Stimulated activated CD4-positive, alpha-beta T cell treated with anti-CD3 and anti-CD28 coated beads, Interleukin-15, amount 100 ng/mL, for 24 hours (primary cell): ENCODE measurements around the gene TEX261.

Experiments used
- DNase-seq: peaks from one replicate; pipeline ENCODE4 v3.0.0-alpha.2; 2020

Gene TEX261

DNA sequence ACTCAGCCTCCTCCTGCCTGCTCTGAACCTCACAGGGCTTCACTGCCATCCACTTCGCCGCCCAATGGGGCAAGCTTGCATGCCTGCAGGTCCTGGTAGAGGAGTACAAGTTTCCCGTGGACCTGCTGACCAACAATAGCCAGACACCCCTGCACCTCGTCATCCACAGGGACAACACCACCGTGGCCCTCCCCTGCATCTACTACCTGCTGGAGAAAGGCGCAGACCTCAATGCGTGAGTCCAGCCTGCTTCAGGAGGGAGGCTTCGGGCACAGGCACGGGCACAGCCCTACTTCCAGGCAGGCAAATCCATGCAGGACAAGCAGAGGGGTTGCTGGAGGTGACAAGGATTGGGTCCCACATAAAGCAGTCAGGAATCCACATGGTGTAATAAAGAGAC is 15.0 kb downstream of the TEX261 start:
- no peak for DNase-seq

- no peak for DNase-seq
Observed at GRCh38 chr2:70979180-70979488, 15.5 kb downstream of the TEX261 start.

- DNase-seq, result peak; percentile 28
Observed at GRCh38 chr2:70978341-70979179, 16.1 kb downstream of the TEX261 start, which contains the start of gene ANKRD53. TSS of gene ANKRD53 (plus strand) at chr2:70978630. CDS start at chr2:70978646, 16 bp downstream.

DNA sequence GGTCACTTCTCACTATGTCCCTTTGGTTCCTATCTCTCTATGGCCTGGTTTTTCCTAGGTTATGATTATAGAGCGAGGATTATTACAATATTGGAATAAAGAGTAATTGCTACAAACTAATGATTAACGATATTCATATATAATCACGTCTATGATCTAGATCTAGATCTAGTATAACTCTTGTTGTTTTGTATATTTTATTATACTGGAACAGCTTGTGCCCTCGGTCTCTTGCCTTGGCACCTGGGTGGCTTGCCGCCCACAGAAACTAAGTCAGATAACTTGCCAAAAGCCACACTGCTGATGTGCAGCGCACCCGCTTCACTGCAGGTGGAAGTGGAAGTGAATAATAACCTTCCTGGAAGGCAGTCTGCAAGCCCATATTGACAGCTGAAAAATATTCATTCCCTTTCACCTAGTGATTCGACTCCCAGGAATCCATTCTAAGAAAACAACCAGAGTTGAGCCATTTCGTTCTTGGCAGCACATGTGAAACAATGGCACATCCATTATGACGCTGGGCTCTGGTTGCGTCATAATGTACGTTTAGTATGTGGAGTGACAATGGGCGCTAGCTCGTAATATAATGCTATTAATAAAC is 17.0 kb downstream of the TEX261 start:
- peak; percentile 47 for DNase-seq

GRCh38 chr2:70975237-70975636 is 19.4 kb downstream of the TEX261 start:
- no peak for DNase-seq

- no peak for DNase-seq
Observed at GRCh38 chr2:70974592-70974991, 20.1 kb downstream of the TEX261 start.

DNA sequence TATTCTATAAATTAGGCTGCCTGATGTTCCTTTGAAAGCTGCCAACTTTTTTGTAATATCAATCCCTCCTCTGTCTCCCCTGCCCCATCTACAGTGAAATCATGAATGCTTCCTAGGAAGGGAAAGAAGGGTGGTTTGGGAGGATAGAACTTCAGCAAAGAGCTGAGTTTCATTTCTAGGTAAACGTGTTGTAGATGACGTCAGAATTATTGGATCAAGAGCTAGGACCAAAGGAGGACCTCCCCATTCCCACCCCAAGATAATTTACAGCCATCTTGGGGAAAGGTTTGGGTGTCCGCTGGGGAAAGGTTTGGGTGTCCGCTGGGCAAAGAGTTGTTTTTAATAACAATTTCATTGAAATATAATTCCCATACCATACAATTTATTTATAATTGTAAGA is 27.5 kb downstream of the TEX261 start:
- no peak for DNase-seq

DNA sequence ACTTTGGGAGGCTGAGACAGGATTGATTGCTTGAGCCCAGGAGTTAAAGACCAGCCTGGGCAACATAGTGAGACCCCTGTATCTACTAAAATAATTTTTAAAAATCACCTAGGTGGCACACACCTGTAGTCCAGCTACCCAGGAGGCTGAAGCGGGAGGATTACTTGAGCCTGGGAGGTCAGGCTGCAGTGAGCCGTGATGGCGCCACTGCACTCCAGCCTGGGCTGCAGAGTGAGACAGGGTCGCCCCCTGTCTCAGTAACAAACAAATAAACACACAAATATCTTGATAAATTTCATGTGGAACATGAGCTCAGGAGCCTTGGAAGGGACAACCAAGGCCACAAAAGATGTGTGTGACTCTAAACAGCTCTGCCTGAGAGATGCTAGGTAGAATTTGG is 28.0 kb downstream of the TEX261 start:
- DNase-seq, result no peak

DNA sequence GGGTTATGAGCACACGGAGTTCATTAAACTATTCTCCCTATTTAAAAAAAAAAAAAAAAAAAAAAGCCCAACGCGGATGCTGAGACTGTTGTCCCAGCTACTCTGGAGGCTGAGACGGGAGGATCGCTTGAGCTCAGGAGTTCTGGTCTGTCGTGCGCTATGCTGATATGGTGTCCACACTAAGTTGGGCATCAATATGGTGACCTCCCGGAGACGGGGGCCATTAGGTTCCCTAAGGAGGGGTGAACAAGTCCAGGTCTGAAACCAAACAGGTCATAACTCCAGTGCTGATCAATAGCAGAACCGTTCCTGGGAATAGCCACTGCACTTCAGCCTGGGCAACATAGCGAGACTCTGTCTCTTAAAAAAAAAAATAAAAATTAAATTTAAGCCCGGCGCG is 29.2 kb downstream of the TEX261 start:
- no peak for DNase-seq

- DNase-seq, result peak; percentile 89
Observed at GRCh38 chr2:70964596-70965386, 29.9 kb downstream of the TEX261 start.

DNA sequence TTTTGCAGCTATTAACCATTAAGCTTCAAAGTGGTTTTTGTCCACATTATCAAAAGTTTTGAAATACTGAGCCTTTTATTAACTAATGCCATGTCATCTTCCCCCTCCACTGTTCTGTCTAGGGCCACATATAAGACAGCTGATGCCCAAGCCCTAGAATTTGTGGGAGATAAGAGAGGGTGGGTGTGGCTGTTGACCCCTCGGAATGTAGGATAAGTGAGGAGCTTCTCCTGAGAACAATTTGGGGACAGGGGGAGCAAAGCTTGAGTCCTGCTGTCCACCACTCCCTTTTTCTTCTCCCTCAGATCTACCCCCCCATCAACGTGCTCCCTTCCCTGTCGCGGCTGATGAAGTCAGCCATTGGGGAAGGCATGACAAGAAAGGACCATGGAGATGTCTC is 30.5 kb downstream of the TEX261 start:
- DNase-seq, result no peak

- DNase-seq, result no peak
Observed at GRCh38 chr2:70962885-70963878, 31.5 kb downstream of the TEX261 start.

DNA sequence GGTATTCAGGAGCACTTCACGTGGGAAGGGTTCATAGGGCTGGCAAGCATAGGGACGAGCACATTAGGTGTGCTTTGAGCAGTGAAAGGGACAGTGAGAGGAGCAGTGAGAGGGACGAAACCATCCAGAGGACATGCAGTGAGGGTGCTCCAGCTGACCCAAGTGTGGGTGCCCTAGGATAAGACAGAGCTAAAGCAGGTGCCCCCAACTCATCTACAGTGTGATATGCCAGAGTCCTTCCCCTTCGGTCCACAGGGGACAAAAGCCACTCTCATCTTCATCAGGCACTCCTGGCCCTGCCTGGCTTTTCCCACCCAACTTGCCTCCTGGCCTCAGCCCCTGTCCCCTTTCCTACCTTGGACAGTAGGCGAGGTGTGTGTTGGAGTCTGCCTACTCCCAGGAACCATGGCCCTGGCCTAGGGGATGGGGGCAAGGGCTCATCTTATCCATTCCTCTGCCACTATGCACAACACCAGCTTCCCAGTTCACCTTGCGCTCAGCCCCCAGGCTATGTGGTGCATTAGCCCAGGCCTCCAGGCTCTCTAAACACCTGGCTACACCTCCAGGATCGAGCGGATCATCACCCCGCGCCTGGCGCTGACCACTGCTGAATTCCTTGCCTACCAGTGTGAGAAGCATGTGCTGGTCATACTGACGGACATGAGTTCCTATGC is 32.3 kb downstream of the TEX261 start:
- no peak for DNase-seq

DNA sequence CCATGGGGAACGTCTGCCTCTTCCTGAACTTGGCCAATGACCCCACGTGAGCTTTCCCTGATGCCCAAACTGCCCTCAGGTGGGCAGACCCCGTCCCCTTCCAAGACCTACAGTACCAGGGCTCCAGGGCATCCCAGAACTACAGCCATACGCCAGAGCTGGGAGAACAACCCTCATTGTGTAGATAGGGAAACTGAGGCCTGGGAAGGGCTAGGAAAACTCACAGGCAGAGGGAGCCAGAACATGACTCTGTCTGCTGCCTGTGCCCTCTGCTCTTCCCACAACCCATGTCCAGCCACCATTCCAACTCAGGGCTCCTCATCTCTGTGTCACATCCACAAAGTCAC is 33.1 kb downstream of the TEX261 start:
- DNase-seq, result no peak

GRCh38 chr2:70960833-70961647 is 33.6 kb downstream of the TEX261 start:
- DNase-seq, result no peak

GRCh38 chr2:70959851-70960832 is 34.5 kb downstream of the TEX261 start:
- no peak for DNase-seq

DNA sequence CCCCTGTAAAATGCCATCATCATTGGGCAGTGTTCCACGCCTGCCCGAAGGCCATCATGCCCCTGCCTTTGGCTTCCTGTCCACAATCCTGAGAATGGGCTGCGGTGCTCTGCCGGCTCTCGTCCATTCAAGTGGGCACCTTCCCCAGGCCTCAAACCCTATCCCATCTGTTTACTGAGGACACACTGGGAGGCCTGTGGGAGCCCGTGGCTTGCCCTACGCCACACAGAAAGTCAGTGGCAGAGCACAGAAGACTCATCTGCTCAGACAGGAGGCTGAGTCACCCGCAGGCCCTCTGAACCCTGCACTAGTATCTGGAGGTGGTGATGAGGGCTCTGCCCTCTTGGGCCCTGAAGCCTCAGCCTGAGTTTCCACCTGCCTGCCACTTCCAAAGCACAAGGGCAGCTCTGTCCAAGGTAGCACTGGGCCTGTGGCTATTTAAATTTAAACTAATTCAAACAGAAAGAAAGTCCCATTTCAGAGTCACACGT is 35.4 kb downstream of the TEX261 start:
- DNase-seq, result no peak

DNA sequence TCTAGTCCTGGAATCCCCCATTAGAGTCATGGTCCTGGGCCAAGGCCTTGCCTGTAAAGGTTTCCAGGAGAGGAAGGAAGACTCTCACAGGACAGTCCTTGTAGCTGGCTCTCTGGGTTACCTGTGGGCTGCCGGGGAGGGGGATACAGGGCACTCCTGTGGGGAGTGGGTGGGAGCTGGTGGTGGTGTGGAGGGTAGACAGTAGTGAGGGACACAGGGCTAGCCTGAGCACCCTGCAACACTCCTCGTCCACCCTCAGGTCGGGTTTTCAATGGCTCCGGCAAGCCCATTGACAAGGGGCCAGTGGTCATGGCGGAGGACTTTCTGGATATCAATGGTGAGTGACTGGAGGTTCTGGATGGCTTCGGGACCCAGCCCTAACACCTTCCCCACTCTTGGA is 35.9 kb downstream of the TEX261 start:
- no peak for DNase-seq

- DNase-seq, result no peak
Observed at GRCh38 chr2:70957798-70958197, 36.9 kb downstream of the TEX261 start.

DNA sequence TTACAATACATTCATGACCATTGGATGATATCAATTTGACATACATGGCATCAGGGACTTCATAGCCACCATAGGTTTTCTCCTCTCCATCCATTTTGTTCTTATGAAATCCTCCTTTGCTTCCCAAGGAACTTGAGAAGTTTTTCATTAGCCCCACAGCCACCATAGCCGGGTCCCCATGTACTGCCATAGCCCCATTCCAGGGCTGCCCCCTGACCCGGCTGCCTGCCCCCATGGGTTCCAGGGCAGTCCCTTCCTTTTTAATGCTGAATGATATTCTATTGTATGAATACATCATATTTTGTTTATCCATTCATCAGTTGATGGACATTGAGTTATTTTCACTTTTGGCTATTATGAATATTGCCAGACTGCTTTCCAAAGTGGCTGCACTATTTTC is 38.5 kb downstream of the TEX261 start:
- DNase-seq, result no peak
